DND-41 (cell line): ENCODE data around the gene TNFSF12.

Experiments used
- CTCF ChIP-seq: IDR thresholded peaks from 2 replicates; pipeline ENCODE4 v1.5.1; 2012; ENCODE audit warnings: borderline replicate concordance, low read length, moderate library complexity, mild to moderate bottlenecking; ENCODE audit not compliant: poor library complexity, severe bottlenecking; ENCODE audit errors: extremely low read depth
- EZH2 ChIP-seq: IDR thresholded peaks from 3 replicates; pipeline ENCODE4 v1.6.1; 2012; ENCODE audit warnings: borderline replicate concordance, low read depth, mild to moderate bottlenecking, moderate library complexity, low read length, inconsistent platforms; ENCODE audit not compliant: severe bottlenecking

- no peak for TF ChIP-seq EZH2
- no peak for TF ChIP-seq CTCF
Observed at GRCh38 chr17:7563115-7563869, 14.4 kb downstream of the TNFSF12 start.
